ENCODE results near the gene PRM3.

DNA sequence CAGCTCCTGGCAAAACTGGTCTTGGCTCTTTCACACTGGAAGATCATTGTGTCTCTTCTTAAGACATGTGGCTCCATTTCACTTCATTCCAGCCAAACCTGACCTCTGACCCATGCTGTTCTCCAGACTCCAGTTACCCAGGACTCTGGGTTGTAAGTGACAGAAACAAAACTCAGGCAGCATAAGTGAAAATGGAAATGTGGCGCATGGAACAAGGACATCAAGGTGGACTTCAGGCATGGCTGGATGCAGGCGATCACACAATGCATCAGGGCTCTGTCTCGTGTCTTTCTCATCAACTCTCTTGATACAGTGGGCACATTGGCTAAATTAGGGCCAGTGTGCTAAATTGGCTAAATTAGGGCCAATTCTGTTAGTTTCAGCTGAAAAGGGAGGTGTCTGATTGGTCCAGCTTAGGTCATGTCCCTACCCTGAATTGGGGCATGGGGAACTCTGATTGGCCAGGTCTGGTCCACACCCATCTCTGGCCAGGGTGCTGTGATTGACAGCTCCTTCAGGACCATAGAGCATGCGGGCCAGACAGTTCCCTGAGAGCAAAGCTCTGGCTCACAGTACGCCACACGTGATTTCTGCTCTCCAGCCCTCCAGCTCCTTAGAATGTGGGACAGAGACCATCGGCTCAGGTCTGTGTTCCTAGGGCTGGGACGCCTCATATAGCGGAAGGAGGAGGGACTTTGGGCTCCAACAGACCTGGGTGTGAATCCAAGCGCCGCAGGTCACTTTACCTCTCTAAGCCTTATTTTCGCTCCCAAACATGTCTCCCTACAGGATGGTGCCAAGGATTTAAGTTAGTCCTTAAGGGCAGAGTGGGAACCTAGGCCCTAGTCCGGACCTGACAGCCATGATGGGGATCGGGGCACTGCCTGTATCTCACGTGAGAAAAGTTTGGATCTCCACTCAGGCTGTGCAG, 34.9 kb downstream of the PRM3 start:
- TF ChIP-seq, protein P1, sequence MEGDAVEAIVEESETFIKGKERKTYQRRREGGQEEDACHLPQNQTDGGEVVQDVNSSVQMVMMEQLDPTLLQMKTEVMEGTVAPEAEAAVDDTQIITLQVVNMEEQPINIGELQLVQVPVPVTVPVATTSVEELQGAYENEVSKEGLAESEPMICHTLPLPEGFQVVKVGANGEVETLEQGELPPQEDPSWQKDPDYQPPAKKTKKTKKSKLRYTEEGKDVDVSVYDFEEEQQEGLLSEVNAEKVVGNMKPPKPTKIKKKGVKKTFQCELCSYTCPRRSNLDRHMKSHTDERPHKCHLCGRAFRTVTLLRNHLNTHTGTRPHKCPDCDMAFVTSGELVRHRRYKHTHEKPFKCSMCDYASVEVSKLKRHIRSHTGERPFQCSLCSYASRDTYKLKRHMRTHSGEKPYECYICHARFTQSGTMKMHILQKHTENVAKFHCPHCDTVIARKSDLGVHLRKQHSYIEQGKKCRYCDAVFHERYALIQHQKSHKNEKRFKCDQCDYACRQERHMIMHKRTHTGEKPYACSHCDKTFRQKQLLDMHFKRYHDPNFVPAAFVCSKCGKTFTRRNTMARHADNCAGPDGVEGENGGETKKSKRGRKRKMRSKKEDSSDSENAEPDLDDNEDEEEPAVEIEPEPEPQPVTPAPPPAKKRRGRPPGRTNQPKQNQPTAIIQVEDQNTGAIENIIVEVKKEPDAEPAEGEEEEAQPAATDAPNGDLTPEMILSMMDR (IDR thresholded peaks at IDR 0.05) = no peak
- TF ChIP-seq ZFX (IDR thresholded peaks at IDR 0.05; ENCODE audit: borderline replicate concordance) = no peak

All from 22Rv1 (cell line).